ENCODE results near the gene OGN. TPM values are rescaled to one million over a fixed set of nuclear protein-coding genes. Genes with fewer than 3 reads are reported as not detected.

OGN gene
- total RNA-seq, 1 experiment from 2014 or later: not detected

GRCh38 chr9:92426501-92427145 is 22.2 kb upstream of the OGN start:
- Histone ChIP-seq H3K27ac (ENCODE audit: low read length) (no peak overlapping the region), H3F3A (ENCODE audit: low read length, unreplicated experiment) (no peaks in the 10 kb centered on the region), H3K9me3 (ENCODE audit: low read length) (no peaks in the 10 kb centered on the region), H3K79me2 (ENCODE audit: low read length) (no peaks in the 10 kb centered on the region), H3K4me1 (ENCODE audit: insufficient read depth, low read length) (no peaks in the 10 kb centered on the region), H2AFZ (ENCODE audit: low read length) (no peak overlapping the region), H3K36me3 (ENCODE audit: low read depth, low read length) (no peaks in the 10 kb centered on the region), H3K9ac (ENCODE audit: low read length) (no peak overlapping the region), H3K27me3 (ENCODE audit: low read length) (no peaks in the 10 kb centered on the region), H3K4me2 (ENCODE audit: low read length) (no peak overlapping the region), H3K9me2 (replicated peaks; ENCODE audit: low read length) (no peaks in the 10 kb centered on the region), H3K4me3 (ENCODE audit: low read length) (no peak overlapping the region), H4K20me1 (ENCODE audit: low read length) (no peaks in the 10 kb centered on the region)
- BruUV-seq (replicated peaks): no TSS peak
- CTCF ChIA-PET: no interaction called here
- TF ChIP-seq, protein P1, sequence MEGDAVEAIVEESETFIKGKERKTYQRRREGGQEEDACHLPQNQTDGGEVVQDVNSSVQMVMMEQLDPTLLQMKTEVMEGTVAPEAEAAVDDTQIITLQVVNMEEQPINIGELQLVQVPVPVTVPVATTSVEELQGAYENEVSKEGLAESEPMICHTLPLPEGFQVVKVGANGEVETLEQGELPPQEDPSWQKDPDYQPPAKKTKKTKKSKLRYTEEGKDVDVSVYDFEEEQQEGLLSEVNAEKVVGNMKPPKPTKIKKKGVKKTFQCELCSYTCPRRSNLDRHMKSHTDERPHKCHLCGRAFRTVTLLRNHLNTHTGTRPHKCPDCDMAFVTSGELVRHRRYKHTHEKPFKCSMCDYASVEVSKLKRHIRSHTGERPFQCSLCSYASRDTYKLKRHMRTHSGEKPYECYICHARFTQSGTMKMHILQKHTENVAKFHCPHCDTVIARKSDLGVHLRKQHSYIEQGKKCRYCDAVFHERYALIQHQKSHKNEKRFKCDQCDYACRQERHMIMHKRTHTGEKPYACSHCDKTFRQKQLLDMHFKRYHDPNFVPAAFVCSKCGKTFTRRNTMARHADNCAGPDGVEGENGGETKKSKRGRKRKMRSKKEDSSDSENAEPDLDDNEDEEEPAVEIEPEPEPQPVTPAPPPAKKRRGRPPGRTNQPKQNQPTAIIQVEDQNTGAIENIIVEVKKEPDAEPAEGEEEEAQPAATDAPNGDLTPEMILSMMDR (conservative IDR thresholded peaks at IDR 0.05; ENCODE audit: low read depth, low read length): no peak
- TF ChIP-seq EZH2phosphoT487 (IDR thresholded peaks at IDR 0.05; ENCODE audit: borderline replicate concordance, low read length) (no peak), EZH2 (IDR thresholded peaks at IDR 0.05; ENCODE audit: low read length, unreplicated experiment) (no peak)
- POLR2A ChIA-PET (ENCODE audit: unreplicated experiment): no interaction called here
- intact Hi-C loops (cut with micrococcal nuclease): no loop called here
- DNase-seq (no peak), ATAC-seq (no peak)

- BruUV-seq (replicated peaks): no TSS peak
- Histone ChIP-seq H3K9me2 (replicated peaks; ENCODE audit: low read length) (no peaks in the 10 kb centered on the region), H3K4me3 (ENCODE audit: low read length) (no peak overlapping the region), H2AFZ (ENCODE audit: low read length) (no peak overlapping the region), H3K79me2 (ENCODE audit: low read length) (no peaks in the 10 kb centered on the region), H3K36me3 (ENCODE audit: low read depth, low read length) (no peaks in the 10 kb centered on the region), H3F3A (ENCODE audit: low read length, unreplicated experiment) (no peaks in the 10 kb centered on the region), H4K20me1 (ENCODE audit: low read length) (no peaks in the 10 kb centered on the region), H3K4me2 (ENCODE audit: low read length) (no peak overlapping the region), H3K9me3 (ENCODE audit: low read length) (no peaks in the 10 kb centered on the region), H3K27ac (ENCODE audit: low read length) (no peak overlapping the region), H3K4me1 (ENCODE audit: insufficient read depth, low read length) (no peaks in the 10 kb centered on the region), H3K9ac (ENCODE audit: low read length) (no peak overlapping the region), H3K27me3 (ENCODE audit: low read length) (no peaks in the 10 kb centered on the region)
- TF ChIP-seq EZH2phosphoT487 (IDR thresholded peaks at IDR 0.05; ENCODE audit: borderline replicate concordance, low read length) (no peak), EZH2 (IDR thresholded peaks at IDR 0.05; ENCODE audit: low read length, unreplicated experiment) (no peak)
- TF ChIP-seq, protein P1 (conservative IDR thresholded peaks at IDR 0.05; ENCODE audit: low read depth, low read length): no peak
- CTCF ChIA-PET: no interaction called here
- ATAC-seq: no peak
- no peak for DNase-seq
- intact Hi-C loops (cut with micrococcal nuclease): no loop called here
- POLR2A ChIA-PET (ENCODE audit: unreplicated experiment): no interaction called here
Observed at GRCh38 chr9:92425474-92425873, 21.1 kb upstream of the OGN start.

DNA sequence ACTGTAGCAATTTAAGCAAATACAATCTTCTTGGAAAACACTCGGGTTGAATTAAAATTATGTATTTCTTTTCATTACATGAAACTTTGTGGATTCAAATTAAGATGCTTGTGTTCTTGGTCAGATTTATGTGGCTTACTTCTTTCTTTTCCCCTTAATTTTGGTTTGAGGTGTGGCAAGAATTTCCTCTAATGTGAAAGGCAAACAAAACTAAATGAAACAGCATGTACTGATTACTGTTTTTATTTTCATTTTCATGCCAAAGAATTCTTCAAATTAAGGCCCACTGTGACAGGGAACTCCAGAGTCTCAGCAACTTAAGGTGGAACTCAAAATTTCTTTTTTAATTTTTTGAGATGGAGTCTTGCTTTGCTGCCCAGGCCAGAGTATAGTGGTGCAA is 20.0 kb upstream of the OGN start, which contains the start of gene OMD:
Gene OMD, minus strand, starts transcription at position 132 of the 400 bp plus-strand sequence. CDS start 6,913 bp downstream, outside the sequence.
- BruUV-seq (replicated peaks): no TSS peak
- no peaks in the 10 kb centered on the region for H4K20me1 ChIP-seq (ENCODE audit: low read length)
- no peaks in the 10 kb centered on the region for H3K36me3 ChIP-seq (ENCODE audit: low read depth, low read length)
- ChIA-PET POLR2A (ENCODE audit: unreplicated experiment) (no interaction called here), CTCF (no interaction called here)
- H3K4me2 ChIP-seq (ENCODE audit: low read length): no peak within 1 kb of the TSS
- H3K9ac ChIP-seq (ENCODE audit: low read length): no peak within 1 kb of the TSS
- H2AFZ ChIP-seq (ENCODE audit: low read length): no peak within 1 kb of the TSS
- intact Hi-C loops (cut with micrococcal nuclease): no loop called here
- no peaks in the 10 kb centered on the region for H3K9me2 ChIP-seq (replicated peaks; ENCODE audit: low read length)
- no peaks in the 10 kb centered on the region for H3F3A ChIP-seq (ENCODE audit: low read length, unreplicated experiment)
- DNase-seq (no peak), ATAC-seq (no peak)
- H3K79me2 ChIP-seq (ENCODE audit: low read length): no peaks in the 10 kb centered on the region
- no peak for TF ChIP-seq EZH2 (IDR thresholded peaks at IDR 0.05; ENCODE audit: low read length, unreplicated experiment)
- TF ChIP-seq EZH2phosphoT487 (IDR thresholded peaks at IDR 0.05; ENCODE audit: borderline replicate concordance, low read length): no peak
- TF ChIP-seq, protein P1 (conservative IDR thresholded peaks at IDR 0.05; ENCODE audit: low read depth, low read length): no peak
- no peak within 1 kb of the TSS for H3K27ac ChIP-seq (ENCODE audit: low read length)
- no peaks in the 10 kb centered on the region for H3K4me1 ChIP-seq (ENCODE audit: insufficient read depth, low read length)
- H3K27me3 ChIP-seq (ENCODE audit: low read length): no peaks in the 10 kb centered on the region
- H3K9me3 ChIP-seq (ENCODE audit: low read length): no peaks in the 10 kb centered on the region
- no peak within 1 kb of the TSS for H3K4me3 ChIP-seq (ENCODE audit: low read length)

Data from PC-3 (cell line).